Gastrocnemius medialis (tissue), 4 donors: ENCODE data around the gene CLGN.

Source experiments
- POLR2A ChIP-seq, 2 donors: fragments of 450-650 bp; IDR thresholded peaks; one replicate each; pipeline ENCODE4 v1.6.1; 2017; ENCODE audit warnings: antibody characterized with exemption in 2 of 2, mild to moderate bottlenecking in 2 of 2, moderate library complexity in 2 of 2
- TF ChIP-seq, protein P1 (sequence below), 5 experiments: fragments of 450-650 bp in 3 of 5; fragments of 200-600 bp in 2 of 5; sonication (generic) in 2 of 5; IDR thresholded peaks in 4 of 5; conservative IDR thresholded peaks in 1 of 5; 1 replicate in 4 of 5; 2 replicates in 1 of 5; pipeline ENCODE4 v1.5.1; 2016 to 2019; ENCODE audit warnings: antibody characterized with exemption in 5 of 5, mild to moderate bottlenecking in 3 of 5, moderate library complexity in 3 of 5

DNA sequence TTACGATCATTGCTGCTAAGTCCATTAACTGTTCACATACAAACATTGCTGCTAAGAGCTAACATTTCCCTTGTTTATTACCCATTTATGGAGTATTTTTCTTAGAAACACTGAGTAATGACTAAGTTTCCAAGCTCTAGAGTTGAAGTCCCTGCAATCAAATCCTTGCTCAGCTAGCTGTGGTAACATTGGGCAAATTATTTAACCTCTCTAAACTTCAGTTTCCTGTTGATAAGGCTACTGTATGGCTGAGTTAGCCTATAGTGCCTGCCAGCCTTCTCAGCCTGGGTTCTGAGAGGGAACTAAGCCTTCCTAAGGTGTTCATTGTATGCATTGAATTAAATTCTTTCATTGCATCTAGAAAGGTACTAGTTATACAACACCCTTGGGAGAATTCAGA lies 69.2 kb downstream of the CLGN start:
- TF ChIP-seq, protein P1, sequence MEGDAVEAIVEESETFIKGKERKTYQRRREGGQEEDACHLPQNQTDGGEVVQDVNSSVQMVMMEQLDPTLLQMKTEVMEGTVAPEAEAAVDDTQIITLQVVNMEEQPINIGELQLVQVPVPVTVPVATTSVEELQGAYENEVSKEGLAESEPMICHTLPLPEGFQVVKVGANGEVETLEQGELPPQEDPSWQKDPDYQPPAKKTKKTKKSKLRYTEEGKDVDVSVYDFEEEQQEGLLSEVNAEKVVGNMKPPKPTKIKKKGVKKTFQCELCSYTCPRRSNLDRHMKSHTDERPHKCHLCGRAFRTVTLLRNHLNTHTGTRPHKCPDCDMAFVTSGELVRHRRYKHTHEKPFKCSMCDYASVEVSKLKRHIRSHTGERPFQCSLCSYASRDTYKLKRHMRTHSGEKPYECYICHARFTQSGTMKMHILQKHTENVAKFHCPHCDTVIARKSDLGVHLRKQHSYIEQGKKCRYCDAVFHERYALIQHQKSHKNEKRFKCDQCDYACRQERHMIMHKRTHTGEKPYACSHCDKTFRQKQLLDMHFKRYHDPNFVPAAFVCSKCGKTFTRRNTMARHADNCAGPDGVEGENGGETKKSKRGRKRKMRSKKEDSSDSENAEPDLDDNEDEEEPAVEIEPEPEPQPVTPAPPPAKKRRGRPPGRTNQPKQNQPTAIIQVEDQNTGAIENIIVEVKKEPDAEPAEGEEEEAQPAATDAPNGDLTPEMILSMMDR (IDR thresholded peaks at IDR 0.05 in 4 of 5, conservative IDR thresholded peaks at IDR 0.05 in 1 of 5): no peak
- no peak for TF ChIP-seq POLR2A (IDR thresholded peaks at IDR 0.05)
